ENCODE data around the gene CIRBP.
A peak's percentile ranks its signal among the peaks of the same experiment; 100 is the strongest.

CIRBP gene

GRCh38 chr19:1278713-1279660 is 9.9 kb downstream of the CIRBP start:
- DNase-seq (ENCODE audit: low spot score) = no peak

- peak; percentile 85 for DNase-seq (ENCODE audit: low spot score)
Observed at GRCh38 chr19:1279782-1280341, 10.7 kb downstream of the CIRBP start.

GRCh38 chr19:1280636-1281568 is 11.8 kb downstream of the CIRBP start:
- DNase-seq (ENCODE audit: low spot score) = no peak

GRCh38 chr19:1281569-1282287 is 12.6 kb downstream of the CIRBP start:
- DNase-seq (ENCODE audit: low spot score) = no peak

GRCh38 chr19:1282588-1283206 is 13.6 kb downstream of the CIRBP start:
- no peak for DNase-seq (ENCODE audit: low spot score)

- no peak for DNase-seq (ENCODE audit: low spot score)
Observed at GRCh38 chr19:1283207-1283916, 14.2 kb downstream of the CIRBP start.

- no peak for DNase-seq (ENCODE audit: low spot score)
Observed at GRCh38 chr19:1283917-1284292, 14.8 kb downstream of the CIRBP start.

GRCh38 chr19:1284293-1284978 is 15.3 kb downstream of the CIRBP start:
- no peak for DNase-seq (ENCODE audit: low spot score)

GRCh38 chr19:1284979-1285736 is 16.0 kb downstream of the CIRBP start:
- no peak for DNase-seq (ENCODE audit: low spot score)

- DNase-seq (ENCODE audit: low spot score) = no peak
Observed at GRCh38 chr19:1285737-1286360, 16.7 kb downstream of the CIRBP start, which contains the start of gene EFNA2. EFNA2 (plus strand) TSS chr19:1285873; CDS start chr19:1286169, 296 bp downstream.

GRCh38 chr19:1286487-1287353 is 17.6 kb downstream of the CIRBP start:
- no peak for DNase-seq (ENCODE audit: low spot score)

- DNase-seq (ENCODE audit: low spot score) = peak; percentile 50
Observed at GRCh38 chr19:1287354-1288225, 18.5 kb downstream of the CIRBP start.

- DNase-seq (ENCODE audit: low spot score) = no peak
Observed at GRCh38 chr19:1288226-1288612, 19.1 kb downstream of the CIRBP start.

- DNase-seq (ENCODE audit: low spot score) = no peak
Observed at GRCh38 chr19:1288833-1289685, 19.9 kb downstream of the CIRBP start.

GRCh38 chr19:1289686-1290025 is 20.5 kb downstream of the CIRBP start:
- no peak for DNase-seq (ENCODE audit: low spot score)

GRCh38 chr19:1290196-1290702 is 21.1 kb downstream of the CIRBP start:
- no peak for DNase-seq (ENCODE audit: low spot score)
